Measurements from ENCODE around the gene ZIM2.

ZIM2 gene

GRCh38 chr19:56838909-56839651 is 1.4 kb downstream of the ZIM2 start:
- DNase-seq: no peak

- no peak for DNase-seq
Observed at GRCh38 chr19:56838024-56838908, 2.3 kb downstream of the ZIM2 start.

GRCh38 chr19:56837492-56838023 is 3.0 kb downstream of the ZIM2 start:
- no peak for DNase-seq

- no peak for DNase-seq
Observed at GRCh38 chr19:56837004-56837403, 3.5 kb downstream of the ZIM2 start.

GRCh38 chr19:56836059-56836458 is 4.5 kb downstream of the ZIM2 start:
- no peak for DNase-seq

- no peak for DNase-seq
Observed at GRCh38 chr19:56835401-56835800, 5.1 kb downstream of the ZIM2 start.

GRCh38 chr19:56834564-56835375 is 5.8 kb downstream of the ZIM2 start:
- DNase-seq: no peak

GRCh38 chr19:56832352-56832928 is 8.1 kb downstream of the ZIM2 start:
- no peak for DNase-seq

- DNase-seq: no peak
Observed at GRCh38 chr19:56831255-56831654, 9.3 kb downstream of the ZIM2 start.

GRCh38 chr19:56829596-56829995 is 10.9 kb downstream of the ZIM2 start:
- DNase-seq: no peak

GRCh38 chr19:56827708-56828107 is 12.8 kb downstream of the ZIM2 start:
- DNase-seq: no peak

- DNase-seq: no peak
Observed at GRCh38 chr19:56823956-56824355, 16.6 kb downstream of the ZIM2 start.

GRCh38 chr19:56823417-56823816 is 17.1 kb downstream of the ZIM2 start:
- DNase-seq: no peak

- DNase-seq: no peak
Observed at GRCh38 chr19:56822755-56823154, 17.8 kb downstream of the ZIM2 start.

GRCh38 chr19:56821675-56822074 is 18.9 kb downstream of the ZIM2 start:
- no peak for DNase-seq

- no peak for DNase-seq
Observed at GRCh38 chr19:56821209-56821608, 19.3 kb downstream of the ZIM2 start.

GRCh38 chr19:56819166-56819565 is 21.4 kb downstream of the ZIM2 start:
- DNase-seq: no peak

- DNase-seq: no peak
Observed at GRCh38 chr19:56814656-56815055, 25.9 kb downstream of the ZIM2 start.

GRCh38 chr19:56813531-56813930 is 27.0 kb downstream of the ZIM2 start:
- no peak for DNase-seq

GRCh38 chr19:56811480-56811879 is 29.0 kb downstream of the ZIM2 start:
- no peak for DNase-seq

- no peak for DNase-seq
Observed at GRCh38 chr19:56810260-56810659, 30.3 kb downstream of the ZIM2 start.

- no peak for DNase-seq
Observed at GRCh38 chr19:56808717-56809392, 31.7 kb downstream of the ZIM2 start.

Measured in effector CD4-positive, alpha-beta T cell (primary cell).